Osteoblast (primary cell): Measurements from ENCODE around the gene TSPAN4. TPM values are rescaled to one million over a fixed set of nuclear protein-coding genes. Genes with fewer than 3 reads are reported as not detected.

Experiments
- DNase-seq: peaks from one replicate; pipeline ENCODE4 v3.0.0; 2011; ENCODE audit warnings: low spot score, mixed read lengths; ENCODE audit not compliant: insufficient read length; ENCODE audit errors: missing footprints
- H2AFZ ChIP-seq: 2 replicates; pipeline ENCODE4 v1.6.0; 2011; ENCODE audit warnings: mild to moderate bottlenecking, low read length
- H3K27ac ChIP-seq: 2 replicates; pipeline ENCODE4 v1.5.1; 2011; ENCODE audit warnings: mild to moderate bottlenecking, low read depth, low read length, moderate library complexity
- H3K27me3 ChIP-seq: 2 replicates; pipeline ENCODE4 v1.6.0; 2012; ENCODE audit warnings: mild to moderate bottlenecking, control low read depth, inconsistent platforms, low read length, moderate library complexity; ENCODE audit not compliant: insufficient read depth
- H3K36me3 ChIP-seq: 2 replicates; pipeline ENCODE4 v1.5.1; 2011; ENCODE audit warnings: mild to moderate bottlenecking, low read length, control low read depth, moderate library complexity; ENCODE audit not compliant: insufficient read depth
- H3K4me1 ChIP-seq: 2 replicates; pipeline ENCODE4 v1.5.1; 2011; ENCODE audit warnings: mild to moderate bottlenecking, low read length, control low read depth, moderate library complexity; ENCODE audit not compliant: insufficient read depth
- H3K4me2 ChIP-seq: 2 replicates; pipeline ENCODE4 v1.6.0; 2011; ENCODE audit warnings: mild to moderate bottlenecking, low read length; ENCODE audit not compliant: insufficient read depth
- H3K4me3 ChIP-seq: fragments of 200-600 bp; sonication (generic); 3 replicates; pipeline ENCODE4 v1.5.1; 2012; ENCODE audit warnings: mild to moderate bottlenecking, low read length, inconsistent platforms; ENCODE audit not compliant: insufficient read depth
- H3K79me2 ChIP-seq: 2 replicates; pipeline ENCODE4 v1.6.0; 2012; ENCODE audit warnings: mild to moderate bottlenecking, low read length, control low read depth, inconsistent platforms; ENCODE audit not compliant: insufficient read depth
- H3K9me3 ChIP-seq: 2 replicates; pipeline ENCODE4 v1.5.1; 2011; ENCODE audit warnings: low read depth, low read length, control low read depth
- H4K20me1 ChIP-seq: 2 replicates; pipeline ENCODE4 v1.6.0; 2012; ENCODE audit warnings: mild to moderate bottlenecking, low read length, control low read depth; ENCODE audit not compliant: insufficient read depth
- total RNA-seq: library from RNA; depleted of rRNA; stranded (reverse); fragments of >200 nt; gene quantifications from 2 replicates; pipeline ENCODE4 v1.2.3, GENCODE V29; 2012
- TF ChIP-seq, protein P1 (sequence below): IDR thresholded peaks from 2 replicates; pipeline ENCODE4 v1.5.1; 2011; ENCODE audit warnings: mild to moderate bottlenecking, low read depth, low read length, moderate library complexity; ENCODE audit errors: extremely low read depth

TSPAN4 gene
- total RNA-seq, 1 donor = 168 TPM

DNA sequence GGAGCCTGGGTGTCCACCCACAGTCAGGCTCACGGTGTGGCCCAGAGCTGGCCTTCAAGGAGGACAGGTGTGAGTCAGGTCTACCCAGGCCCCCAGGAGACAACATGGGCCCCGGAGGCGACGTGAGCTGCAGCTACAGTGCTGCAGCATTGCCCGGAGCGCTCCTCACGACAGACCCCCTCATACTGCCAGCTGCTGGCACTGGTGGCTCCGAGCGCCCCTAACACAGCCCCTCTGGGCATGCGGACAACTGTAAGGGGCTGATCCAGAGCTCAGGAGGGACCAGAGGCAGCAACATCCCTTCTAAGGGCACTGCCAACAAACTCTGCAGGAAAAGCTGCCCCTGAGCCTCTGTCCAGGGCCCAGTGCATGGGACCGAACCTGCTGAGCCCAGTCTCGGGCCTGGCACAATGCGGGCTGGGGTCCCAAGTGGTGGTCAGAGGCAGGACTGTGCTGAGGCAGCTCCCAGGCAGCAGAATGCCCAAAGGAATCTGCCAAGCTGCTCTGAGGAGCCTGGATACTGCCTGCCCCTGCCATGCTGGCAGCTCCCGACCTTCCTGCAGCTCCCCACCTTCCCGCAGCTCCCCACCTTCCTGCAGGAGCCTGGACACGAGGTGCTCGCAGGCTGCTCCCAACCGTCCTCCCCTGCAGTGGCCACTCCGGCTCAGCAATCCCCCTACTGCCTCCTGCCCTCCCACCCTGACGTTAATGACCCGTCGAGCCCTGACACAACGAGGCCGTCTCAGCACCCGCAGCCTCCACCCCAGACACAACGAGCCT is 52.9 kb downstream of the TSPAN4 start:
- Histone ChIP-seq H3K79me2 (no peaks in the 10 kb centered on the region), H3K9me3 (no peaks in the 10 kb centered on the region), H3K27ac (no peak overlapping the region), H3K4me1 (no peaks in the 10 kb centered on the region), H2AFZ (no peak overlapping the region), H3K4me3 (no peak overlapping the region), H3K4me2 (no peak overlapping the region), H4K20me1 (no peaks in the 10 kb centered on the region), H3K27me3 (no peaks in the 10 kb centered on the region), H3K36me3 (peaks cover 6% of the 10 kb centered on the region)
- DNase-seq = no peak
- TF ChIP-seq, protein P1, sequence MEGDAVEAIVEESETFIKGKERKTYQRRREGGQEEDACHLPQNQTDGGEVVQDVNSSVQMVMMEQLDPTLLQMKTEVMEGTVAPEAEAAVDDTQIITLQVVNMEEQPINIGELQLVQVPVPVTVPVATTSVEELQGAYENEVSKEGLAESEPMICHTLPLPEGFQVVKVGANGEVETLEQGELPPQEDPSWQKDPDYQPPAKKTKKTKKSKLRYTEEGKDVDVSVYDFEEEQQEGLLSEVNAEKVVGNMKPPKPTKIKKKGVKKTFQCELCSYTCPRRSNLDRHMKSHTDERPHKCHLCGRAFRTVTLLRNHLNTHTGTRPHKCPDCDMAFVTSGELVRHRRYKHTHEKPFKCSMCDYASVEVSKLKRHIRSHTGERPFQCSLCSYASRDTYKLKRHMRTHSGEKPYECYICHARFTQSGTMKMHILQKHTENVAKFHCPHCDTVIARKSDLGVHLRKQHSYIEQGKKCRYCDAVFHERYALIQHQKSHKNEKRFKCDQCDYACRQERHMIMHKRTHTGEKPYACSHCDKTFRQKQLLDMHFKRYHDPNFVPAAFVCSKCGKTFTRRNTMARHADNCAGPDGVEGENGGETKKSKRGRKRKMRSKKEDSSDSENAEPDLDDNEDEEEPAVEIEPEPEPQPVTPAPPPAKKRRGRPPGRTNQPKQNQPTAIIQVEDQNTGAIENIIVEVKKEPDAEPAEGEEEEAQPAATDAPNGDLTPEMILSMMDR = no peak

DNA sequence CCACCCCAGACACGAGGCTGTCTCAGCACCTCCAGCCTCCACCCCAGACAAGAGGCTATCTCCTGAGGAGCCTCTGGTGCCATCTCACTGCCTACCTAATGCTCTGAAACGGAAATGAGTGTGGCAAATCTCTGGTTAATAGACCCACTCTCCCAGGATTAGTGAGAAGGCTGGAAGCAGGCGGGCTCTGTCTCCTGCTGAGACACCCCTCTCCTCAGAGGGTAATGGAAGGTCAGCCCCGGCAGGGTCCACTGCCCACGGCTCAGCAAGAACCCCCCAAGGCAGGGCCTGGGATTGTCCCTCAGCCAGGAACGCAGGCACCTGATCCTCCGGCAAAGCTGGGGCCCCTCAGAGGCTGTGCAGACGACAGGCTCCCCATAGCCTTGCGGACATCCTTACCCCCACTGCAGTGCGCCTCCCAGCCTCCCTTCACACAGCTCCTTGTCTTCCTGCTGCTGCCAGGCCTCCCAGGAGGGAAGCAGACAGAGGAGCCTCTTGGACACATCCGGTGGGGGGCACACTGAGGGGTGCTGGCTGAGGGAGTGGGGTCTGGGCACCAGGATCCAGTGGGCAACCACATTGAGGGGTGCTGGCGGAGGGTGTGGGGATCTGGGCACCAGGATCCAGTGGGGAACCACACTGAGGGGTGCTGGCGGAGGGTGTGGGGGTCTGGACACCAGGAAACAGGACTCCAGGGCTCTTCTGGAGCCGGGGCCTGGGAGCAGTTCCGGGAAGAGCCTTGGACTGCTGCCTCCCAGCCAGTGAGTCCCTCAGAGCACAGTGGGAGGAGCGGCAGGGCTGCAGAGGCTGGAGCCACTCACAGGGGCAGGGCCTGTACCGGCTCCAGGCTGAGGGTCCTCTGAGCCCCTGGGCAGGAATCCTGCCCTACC is 54.8 kb downstream of the TSPAN4 start:
- TF ChIP-seq, protein P1 = no peak

DNA sequence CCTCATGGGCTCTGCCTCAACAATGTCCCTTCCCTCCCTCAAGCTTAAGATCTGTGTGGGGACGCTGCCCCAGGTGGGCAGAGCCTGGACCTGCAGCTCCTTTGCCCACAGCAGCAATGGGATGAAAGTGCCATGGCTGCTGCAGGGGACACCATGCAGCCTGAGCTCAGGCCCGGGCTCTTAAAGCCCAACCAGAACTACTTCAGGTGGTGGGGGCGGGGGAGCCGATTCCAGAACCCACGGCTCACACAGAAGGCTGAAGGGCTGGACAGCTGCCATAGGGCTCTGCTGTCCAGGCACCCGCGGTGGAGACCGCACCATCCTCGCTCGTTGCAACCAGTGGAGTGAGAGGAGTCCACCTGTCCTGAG is 55.5 kb downstream of the TSPAN4 start:
- no peak for DNase-seq
- H3K27ac ChIP-seq = no peak overlapping the region
- H3K4me3 ChIP-seq = no peak overlapping the region
- peaks cover 26% of the 10 kb centered on the region for H3K36me3 ChIP-seq
- no peaks in the 10 kb centered on the region for H3K27me3 ChIP-seq
- TF ChIP-seq, protein P1 = peak; percentile 23
- no peaks in the 10 kb centered on the region for H4K20me1 ChIP-seq
- H2AFZ ChIP-seq = no peak overlapping the region
- H3K9me3 ChIP-seq = no peaks in the 10 kb centered on the region
- no peak overlapping the region for H3K4me2 ChIP-seq
- H3K79me2 ChIP-seq = no peaks in the 10 kb centered on the region
- H3K4me1 ChIP-seq = no peaks in the 10 kb centered on the region

More for the DNA sequence above, 54.8 kb downstream of the TSPAN4 start:
- Histone ChIP-seq H3K27me3 (no peaks in the 10 kb centered on the region), H3K4me3 (no peak overlapping the region), H3K79me2 (no peaks in the 10 kb centered on the region), H3K4me1 (no peaks in the 10 kb centered on the region), H2AFZ (no peak overlapping the region), H3K9me3 (no peaks in the 10 kb centered on the region), H3K4me2 (no peak overlapping the region), H4K20me1 (no peaks in the 10 kb centered on the region), H3K27ac (no peak overlapping the region), H3K36me3 (peaks cover 19% of the 10 kb centered on the region)
- no peak for DNase-seq
